Stimulated activated effector memory CD8-positive, alpha-beta T cell treated with anti-CD3 and anti-CD28 coated beads, Interleukin-12 subunit alpha, Interleukin-12 subunit beta, amount 100 ng/mL, for 72 hours (primary cell): ENCODE data around the gene CNMD.

ENCODE experiments used
- ATAC-seq: fragments of 150-1000 bp; cut with Tn5 transposase; 2 replicates; pipeline ENCODE4 v1.10.0; 2021
- DNase-seq, 2 donors: peaks; one replicate each; pipeline ENCODE4 v3.0.0; 2021 to 2022; ENCODE audit warnings: low spot score in 2 of 2
- H3K27ac Mint-ChIP-seq: one replicate; pipeline ENCODE4 v1.8.0; 2022; ENCODE audit warnings: mild to moderate bottlenecking, mixed read lengths
- H3K36me3 Mint-ChIP-seq: one replicate; pipeline ENCODE4 v1.8.0; 2022; ENCODE audit warnings: mild to moderate bottlenecking, mixed read lengths
- H3K4me1 Mint-ChIP-seq: one replicate; pipeline ENCODE4 v1.8.0; 2022; ENCODE audit warnings: mixed read lengths
- H3K4me3 Mint-ChIP-seq: one replicate; pipeline ENCODE4 v1.8.0; 2022; ENCODE audit warnings: mild to moderate bottlenecking, mixed read lengths
- H3K9me3 Mint-ChIP-seq: one replicate; pipeline ENCODE4 v1.8.0; 2022; ENCODE audit warnings: mixed read lengths

Gene CNMD

DNA sequence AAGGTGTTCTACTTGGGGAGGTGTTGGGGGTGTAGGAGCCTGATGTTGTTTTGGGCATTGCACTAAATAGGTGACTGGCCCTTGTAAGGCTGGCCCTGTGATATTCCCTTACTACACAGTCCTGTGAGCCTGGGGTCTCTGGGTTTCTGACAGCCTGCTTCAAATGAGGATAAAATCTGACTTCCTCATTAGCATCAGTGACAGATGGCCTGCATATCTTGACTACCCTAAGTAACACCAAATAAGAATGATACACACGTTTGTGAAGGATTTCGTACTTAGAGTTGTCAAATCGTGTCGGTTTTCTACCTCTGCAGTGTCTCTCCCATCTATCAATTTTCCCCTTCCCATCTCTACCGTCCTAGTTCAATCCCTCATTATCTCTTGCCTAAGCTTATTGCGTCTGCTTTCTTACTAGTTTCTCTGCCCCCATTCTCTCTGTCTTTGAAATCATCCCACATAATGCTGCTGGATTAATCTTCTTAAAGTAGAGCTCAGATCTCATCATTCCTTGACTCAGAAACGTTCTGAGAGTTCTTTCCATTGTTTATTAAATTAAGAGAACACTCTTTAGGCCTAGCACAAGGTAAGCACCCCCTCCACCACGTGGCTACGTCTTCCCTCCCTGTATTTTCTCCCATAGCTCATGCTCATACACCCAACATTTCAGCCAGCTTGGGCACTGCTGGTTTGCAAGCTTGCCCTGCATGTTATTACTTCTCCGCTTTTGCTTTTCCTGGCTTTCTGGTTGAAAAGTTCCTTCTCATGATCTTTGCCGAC, 26.2 kb upstream of the CNMD start:
- no peaks in the 10 kb centered on the region for H3K4me1 Mint-ChIP-seq
- H3K27ac Mint-ChIP-seq, result no peak overlapping the region
- H3K9me3 Mint-ChIP-seq, result no peaks in the 10 kb centered on the region
- ATAC-seq, result no peak
- no peak for DNase-seq
- H3K36me3 Mint-ChIP-seq, result no peaks in the 10 kb centered on the region
- no peak overlapping the region for H3K4me3 Mint-ChIP-seq

DNA sequence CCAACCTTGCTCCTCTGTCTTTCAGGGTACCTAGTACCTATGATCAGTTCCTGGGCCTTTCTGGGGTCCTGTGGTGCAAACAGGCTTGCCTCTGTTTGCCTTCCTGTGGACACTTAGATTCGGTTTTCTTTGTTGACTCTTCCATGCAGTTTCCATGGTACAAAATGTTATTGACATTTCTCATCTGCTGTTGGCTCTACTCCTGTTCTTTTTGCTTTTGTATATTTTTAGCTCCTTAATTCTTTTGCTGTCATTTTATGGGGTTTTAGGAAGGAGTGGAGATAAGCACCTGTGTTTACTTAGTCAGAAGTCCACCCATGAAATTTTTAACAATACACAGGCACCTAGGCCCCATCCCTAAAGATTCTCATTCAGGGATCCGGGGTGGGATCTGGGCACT, 20.5 kb upstream of the CNMD start:
- no peak for DNase-seq
- ATAC-seq, result no peak
- H3K9me3 Mint-ChIP-seq, result no peaks in the 10 kb centered on the region
- no peaks in the 10 kb centered on the region for H3K36me3 Mint-ChIP-seq
- H3K4me1 Mint-ChIP-seq, result no peaks in the 10 kb centered on the region
- H3K27ac Mint-ChIP-seq, result no peak overlapping the region
- H3K4me3 Mint-ChIP-seq, result no peak overlapping the region

DNA sequence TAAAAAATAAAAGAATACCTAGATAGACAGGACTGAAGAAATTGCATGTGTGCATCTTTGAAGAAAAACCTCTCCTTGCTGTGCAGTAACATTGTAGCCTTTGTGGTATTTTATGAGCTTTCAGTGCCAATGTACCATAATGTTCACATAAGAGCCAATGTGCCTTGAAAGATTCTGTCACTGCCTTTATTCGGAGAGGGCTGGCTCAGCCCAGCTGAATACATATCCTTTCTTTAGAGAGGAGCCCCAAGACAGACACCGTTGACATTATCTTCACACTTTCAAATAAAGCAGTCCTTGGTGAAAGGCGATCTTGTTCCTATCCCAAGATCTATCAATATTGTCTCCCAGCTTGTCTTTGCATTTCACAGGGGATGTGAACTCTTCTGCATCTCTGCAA, 18.5 kb upstream of the CNMD start:
- no peaks in the 10 kb centered on the region for H3K4me1 Mint-ChIP-seq
- no peak for ATAC-seq
- no peaks in the 10 kb centered on the region for H3K9me3 Mint-ChIP-seq
- H3K4me3 Mint-ChIP-seq, result no peak overlapping the region
- H3K27ac Mint-ChIP-seq, result no peak overlapping the region
- no peaks in the 10 kb centered on the region for H3K36me3 Mint-ChIP-seq
- no peak for DNase-seq

DNA sequence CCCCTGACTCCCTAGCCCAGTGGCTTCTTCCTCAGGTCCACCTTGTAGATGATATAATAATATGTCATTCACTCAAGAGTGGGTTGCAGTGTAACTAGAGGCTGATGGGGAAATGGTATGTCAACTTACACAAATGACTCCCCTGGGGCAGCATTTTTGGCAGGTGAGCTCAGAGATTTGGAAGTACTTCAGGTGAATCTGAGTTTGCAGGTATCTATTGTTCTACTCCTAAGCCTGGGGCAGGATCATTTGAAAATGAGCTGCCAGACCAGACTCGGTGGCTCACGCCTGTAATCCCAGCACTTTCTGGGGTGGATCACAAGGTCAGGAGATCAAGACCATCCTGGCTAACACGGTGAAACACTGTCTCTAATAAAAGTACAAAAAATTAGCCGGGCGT, 11.6 kb upstream of the CNMD start:
- no peak overlapping the region for H3K4me3 Mint-ChIP-seq
- H3K9me3 Mint-ChIP-seq, result no peaks in the 10 kb centered on the region
- ATAC-seq (no peak), DNase-seq (no peak)
- H3K27ac Mint-ChIP-seq, result no peak overlapping the region
- H3K4me1 Mint-ChIP-seq, result no peaks in the 10 kb centered on the region
- H3K36me3 Mint-ChIP-seq, result no peaks in the 10 kb centered on the region

DNA sequence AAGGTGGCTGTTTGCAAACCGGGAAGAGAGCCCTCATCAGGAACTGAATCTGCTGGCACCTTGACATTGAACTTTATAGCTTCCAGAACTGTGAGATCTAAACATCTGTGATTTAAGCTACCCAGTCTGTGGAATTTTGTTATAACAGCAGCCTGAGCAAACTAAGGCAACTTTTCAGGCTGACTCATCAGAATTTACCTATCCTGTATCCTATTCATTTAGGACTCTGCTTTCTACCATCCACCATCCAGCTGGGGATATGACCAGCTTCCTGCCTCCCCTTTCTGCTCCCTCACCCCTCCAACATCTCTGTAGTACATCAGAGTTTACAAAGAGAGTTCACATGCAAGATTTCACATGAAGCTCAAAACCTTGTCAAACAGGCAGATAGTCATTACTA, 11.1 kb upstream of the CNMD start:
- ATAC-seq (no peak), DNase-seq (no peak)
- no peak overlapping the region for H3K4me3 Mint-ChIP-seq
- H3K27ac Mint-ChIP-seq, result no peak overlapping the region
- H3K36me3 Mint-ChIP-seq, result no peaks in the 10 kb centered on the region
- no peaks in the 10 kb centered on the region for H3K4me1 Mint-ChIP-seq
- H3K9me3 Mint-ChIP-seq, result no peaks in the 10 kb centered on the region

DNA sequence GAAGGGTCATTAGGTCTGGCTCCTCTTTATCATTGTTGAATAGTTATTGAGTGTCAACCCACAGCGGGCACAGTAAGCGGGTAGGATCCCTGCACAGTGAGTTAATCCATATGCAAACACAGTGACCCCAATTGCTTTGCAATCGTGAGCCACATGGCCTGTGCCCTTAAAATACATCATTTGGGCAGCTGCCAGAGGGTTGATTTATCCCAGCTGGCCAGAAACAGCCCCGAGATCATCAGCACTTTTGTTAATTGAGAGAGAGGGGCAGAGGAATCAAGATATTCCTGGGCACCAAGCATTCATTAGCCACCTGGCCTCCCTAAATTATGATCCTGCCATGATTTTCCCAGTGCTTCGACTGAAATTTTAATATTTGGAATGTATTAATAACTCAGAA, 9.8 kb upstream of the CNMD start:
- Mint-ChIP-seq H3K36me3 (no peaks in the 10 kb centered on the region), H3K4me3 (no peak overlapping the region), H3K4me1 (no peaks in the 10 kb centered on the region), H3K27ac (no peak overlapping the region), H3K9me3 (no peaks in the 10 kb centered on the region)
- no peak for DNase-seq
- ATAC-seq, result no peak

DNA sequence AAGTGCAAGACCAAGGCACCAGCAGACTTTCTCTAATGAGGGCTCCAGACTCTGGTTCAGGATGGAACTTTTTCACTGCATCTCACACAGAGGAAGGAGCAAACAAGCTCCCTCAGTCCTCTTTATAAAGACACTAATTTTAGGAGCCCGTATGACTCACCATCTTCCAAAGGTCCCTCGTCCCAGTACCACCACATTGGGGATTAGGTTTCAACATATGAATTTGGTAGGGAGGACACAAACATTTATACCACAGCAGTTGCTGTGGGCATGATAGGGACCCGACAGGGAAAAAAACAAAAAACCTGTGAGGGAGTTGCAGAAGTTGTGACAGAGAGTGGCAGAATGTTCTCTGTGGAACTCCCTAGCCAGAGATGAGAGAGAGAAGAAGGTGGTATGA, 6.5 kb upstream of the CNMD start:
- H3K27ac Mint-ChIP-seq, result no peak overlapping the region
- no peak for ATAC-seq
- H3K36me3 Mint-ChIP-seq, result no peaks in the 10 kb centered on the region

DNA sequence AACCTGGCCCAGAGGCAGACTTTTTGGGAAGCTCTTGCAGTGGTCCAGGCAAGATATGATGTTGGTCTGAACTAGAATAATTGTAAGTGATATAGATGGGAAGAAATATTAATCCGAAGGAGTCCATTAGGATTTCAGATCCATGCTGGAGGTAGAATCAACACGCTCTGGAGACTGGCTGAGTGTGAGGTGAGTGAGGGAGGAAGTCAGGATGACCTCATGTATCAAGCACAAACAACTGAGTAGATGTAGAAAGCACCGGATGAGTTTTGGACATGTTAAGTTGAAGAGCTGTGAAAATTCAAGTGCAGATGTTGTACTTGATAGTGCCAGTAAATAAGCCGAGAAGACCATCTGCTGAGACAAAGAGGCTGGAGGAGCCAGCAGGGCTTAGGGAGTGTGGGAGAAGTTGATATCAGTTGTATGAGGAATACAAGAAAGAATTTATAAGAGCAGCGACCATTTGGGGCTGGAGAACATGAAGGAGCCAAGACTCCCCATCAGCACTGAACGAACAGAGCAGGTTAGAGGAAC, 5.3 kb upstream of the CNMD start:
- no peak overlapping the region for H3K27ac Mint-ChIP-seq
- no peak for DNase-seq
- no peaks in the 10 kb centered on the region for H3K36me3 Mint-ChIP-seq
- peaks cover 1% of the 10 kb centered on the region for H3K4me1 Mint-ChIP-seq
- H3K9me3 Mint-ChIP-seq, result no peaks in the 10 kb centered on the region
- H3K4me3 Mint-ChIP-seq, result no peak overlapping the region
- no peak for ATAC-seq

More for the DNA sequence above, 6.5 kb upstream of the CNMD start:
- DNase-seq, result no peak
- Mint-ChIP-seq H3K4me3 (no peak overlapping the region), H3K9me3 (no peaks in the 10 kb centered on the region), H3K4me1 (no peaks in the 10 kb centered on the region)

DNA sequence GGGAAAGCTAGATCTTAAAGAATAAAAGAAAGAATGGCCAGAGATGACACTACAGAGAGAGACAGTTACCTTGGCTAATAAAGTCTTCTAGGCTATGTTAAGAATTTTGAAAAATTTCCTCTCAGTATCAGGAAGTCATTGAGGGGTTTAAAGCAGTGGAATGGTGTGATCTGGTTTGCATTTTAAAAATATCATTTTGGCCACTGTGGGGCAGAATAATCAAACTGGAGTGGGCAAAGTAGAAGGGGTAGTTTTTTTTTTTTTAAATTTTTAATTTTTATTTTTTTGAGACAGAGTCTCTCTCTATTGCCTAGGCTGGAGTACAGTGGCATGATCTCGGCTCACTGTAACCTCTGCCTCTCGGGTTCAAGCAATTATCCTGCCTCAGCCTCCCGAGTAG, 4.4 kb upstream of the CNMD start:
- peaks cover 6% of the 10 kb centered on the region for H3K4me1 Mint-ChIP-seq
- H3K27ac Mint-ChIP-seq, result no peak overlapping the region
- DNase-seq (no peak), ATAC-seq (no peak)
- H3K4me3 Mint-ChIP-seq, result no peak overlapping the region
- H3K36me3 Mint-ChIP-seq, result no peaks in the 10 kb centered on the region
- no peaks in the 10 kb centered on the region for H3K9me3 Mint-ChIP-seq

DNA sequence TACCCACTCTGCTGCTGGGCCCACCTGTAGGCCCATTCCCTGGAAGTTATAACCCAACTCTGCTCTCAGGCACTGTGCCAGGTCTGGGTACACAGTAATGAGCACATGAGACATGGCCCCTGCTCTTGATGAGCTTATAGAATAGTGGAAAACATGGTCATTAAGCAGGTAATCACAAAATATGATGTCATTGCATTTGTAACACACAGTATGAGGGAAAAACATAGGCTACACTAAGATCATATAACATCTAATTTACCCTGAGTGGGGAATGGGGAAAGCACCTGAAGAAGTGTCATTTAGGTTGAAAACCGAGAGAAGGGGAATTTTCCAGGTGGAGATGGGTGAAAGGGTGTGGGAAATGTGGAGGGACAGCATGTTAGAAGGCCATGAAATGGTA, 3.9 kb upstream of the CNMD start:
- Mint-ChIP-seq H3K4me1 (peaks cover 6% of the 10 kb centered on the region), H3K36me3 (no peaks in the 10 kb centered on the region), H3K27ac (no peak overlapping the region), H3K9me3 (no peaks in the 10 kb centered on the region), H3K4me3 (no peak overlapping the region)
- DNase-seq (no peak), ATAC-seq (no peak)

DNA sequence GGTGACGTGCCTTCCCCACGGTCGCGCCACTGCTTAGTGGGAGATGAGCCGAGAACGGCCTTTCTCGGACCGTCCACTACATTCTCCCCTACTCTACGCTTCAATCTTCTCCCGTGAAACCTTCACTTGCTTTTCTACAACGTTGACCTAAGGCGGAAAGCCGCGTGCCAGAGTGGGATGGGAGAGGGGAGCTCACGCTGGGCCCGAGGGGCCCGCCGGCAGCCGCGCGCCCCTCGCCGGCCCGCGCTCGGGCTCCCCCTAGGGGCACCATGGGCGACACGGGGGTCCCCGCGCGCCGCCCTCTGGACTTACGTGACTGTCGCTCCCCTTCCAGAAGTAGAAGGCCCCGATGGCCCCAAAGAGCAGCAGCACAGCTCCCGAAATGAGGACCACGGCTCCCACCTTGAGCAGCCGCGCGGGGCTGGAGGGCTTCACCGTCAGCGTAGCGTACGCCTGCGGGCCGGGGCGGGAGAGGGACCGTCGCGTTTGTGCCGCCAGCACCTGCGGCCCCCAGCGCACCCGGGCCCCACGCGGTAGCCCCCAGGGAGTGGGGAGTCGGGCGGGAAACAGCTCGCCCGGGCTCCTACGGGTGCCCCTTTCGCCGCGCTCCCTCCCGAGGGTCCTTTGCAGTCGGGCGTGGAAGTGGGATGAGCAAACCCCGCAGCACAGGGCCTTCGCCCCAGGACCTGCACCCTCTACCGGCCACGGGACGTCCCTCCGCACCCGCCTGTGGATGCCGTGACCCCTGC, 727 bp downstream of the CNMD start:
- Mint-ChIP-seq H3K4me3 (no peak overlapping the region), H3K27ac (no peak overlapping the region), H3K9me3 (no peaks in the 10 kb centered on the region), H3K4me1 (peaks cover 6% of the 10 kb centered on the region), H3K36me3 (no peaks in the 10 kb centered on the region)
- DNase-seq (peak in 1 of 2 donors; percentile 51), ATAC-seq (peak; percentile 36)

DNA sequence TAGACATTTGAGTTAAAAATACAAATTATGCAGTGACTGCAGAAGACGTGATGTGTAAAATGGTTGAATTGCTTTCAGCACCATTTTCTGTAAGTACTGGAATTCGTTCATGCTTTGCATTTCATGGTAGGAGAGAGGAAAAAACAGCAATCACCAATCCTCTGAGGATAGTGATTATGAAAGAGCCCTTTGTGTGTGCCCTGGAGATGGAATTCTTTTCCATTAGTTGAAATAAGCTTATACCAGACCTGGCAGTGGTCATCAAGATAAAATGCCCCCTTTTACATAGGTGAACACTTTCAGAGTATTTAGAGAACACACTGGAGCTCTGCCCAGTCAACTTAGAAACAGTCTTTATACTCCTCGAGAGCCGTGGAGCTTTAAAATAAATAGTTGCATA, 1.7 kb downstream of the CNMD start:
- no peaks in the 10 kb centered on the region for H3K36me3 Mint-ChIP-seq
- no peaks in the 10 kb centered on the region for H3K9me3 Mint-ChIP-seq
- peaks cover 6% of the 10 kb centered on the region for H3K4me1 Mint-ChIP-seq
- DNase-seq, result no peak
- H3K27ac Mint-ChIP-seq, result no peak overlapping the region
- ATAC-seq, result no peak
- H3K4me3 Mint-ChIP-seq, result no peak overlapping the region

DNA sequence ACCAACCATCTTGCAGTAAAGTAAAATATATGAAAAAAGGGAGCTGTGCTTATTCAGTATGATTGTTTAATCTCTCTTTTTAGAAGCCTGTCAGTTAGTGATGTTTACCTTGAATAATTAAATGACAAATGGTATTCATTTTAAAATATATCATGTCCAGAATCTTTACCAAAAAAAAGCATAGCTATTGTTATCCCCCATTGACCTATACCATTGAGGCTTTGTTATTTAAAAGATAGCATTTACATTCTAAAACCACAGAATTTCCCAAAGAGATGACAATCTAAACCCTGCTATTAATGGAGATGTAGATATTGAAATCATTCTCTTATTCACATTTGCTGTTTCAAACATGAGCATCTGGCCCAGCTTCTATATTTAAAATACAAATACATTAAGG, 2.2 kb downstream of the CNMD start:
- H3K27ac Mint-ChIP-seq, result no peak overlapping the region
- no peak for ATAC-seq
- peaks cover 6% of the 10 kb centered on the region for H3K4me1 Mint-ChIP-seq
- H3K9me3 Mint-ChIP-seq, result no peaks in the 10 kb centered on the region
- DNase-seq, result no peak
- no peak overlapping the region for H3K4me3 Mint-ChIP-seq
- no peaks in the 10 kb centered on the region for H3K36me3 Mint-ChIP-seq

DNA sequence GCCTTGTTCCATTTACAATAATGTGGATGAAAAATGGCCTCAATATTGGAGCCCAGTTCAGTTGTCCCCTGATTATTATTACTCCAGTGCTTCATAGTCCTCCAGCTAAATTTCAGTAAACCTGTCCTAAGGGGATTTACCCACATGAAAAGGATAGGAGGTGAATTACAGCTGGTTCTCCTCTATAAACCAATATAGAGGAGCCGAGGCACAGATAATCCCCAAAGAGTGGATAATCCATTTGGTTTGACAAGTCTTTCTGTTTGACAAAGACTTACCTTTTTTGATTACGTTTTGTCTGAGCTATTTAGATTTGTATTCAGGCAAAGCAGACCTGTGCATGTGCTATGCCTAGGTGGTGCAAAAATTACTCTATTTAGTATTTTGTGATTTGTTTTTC, 2.7 kb downstream of the CNMD start:
- ATAC-seq (no peak), DNase-seq (no peak)
- Mint-ChIP-seq H3K4me3 (no peak overlapping the region), H3K4me1 (peaks cover 6% of the 10 kb centered on the region), H3K36me3 (no peaks in the 10 kb centered on the region), H3K9me3 (no peaks in the 10 kb centered on the region), H3K27ac (no peak overlapping the region)

DNA sequence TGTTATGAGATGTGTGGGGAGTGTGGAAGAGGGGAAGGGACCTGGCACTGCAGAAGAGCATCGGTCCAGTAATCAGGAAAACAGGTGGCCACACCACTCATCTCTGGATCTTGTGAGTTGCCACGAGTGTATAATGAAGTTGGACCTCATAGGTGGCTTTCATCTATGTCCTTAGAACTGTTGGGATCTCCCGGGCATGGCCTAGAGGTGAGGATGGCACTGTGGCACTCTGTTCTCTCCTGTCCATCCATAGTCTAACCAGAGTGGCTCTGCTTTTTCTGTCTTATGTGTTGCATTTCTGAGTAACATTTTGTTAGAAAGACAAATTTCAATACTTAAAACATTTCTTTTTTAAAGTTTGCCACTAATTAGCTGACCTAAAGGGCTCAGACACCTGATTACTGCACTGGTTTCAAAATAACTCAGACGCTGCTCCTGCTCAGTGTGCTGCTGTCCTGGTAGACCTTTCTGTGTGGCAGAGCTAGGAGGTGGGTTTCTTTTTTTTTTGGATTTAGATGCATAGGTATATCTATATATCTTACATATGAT, 5.5 kb downstream of the CNMD start:
- Mint-ChIP-seq H3K9me3 (no peaks in the 10 kb centered on the region), H3K4me1 (no peaks in the 10 kb centered on the region), H3K27ac (no peak overlapping the region), H3K36me3 (no peaks in the 10 kb centered on the region), H3K4me3 (no peak overlapping the region)
- DNase-seq (no peak), ATAC-seq (peak; percentile 46)

DNA sequence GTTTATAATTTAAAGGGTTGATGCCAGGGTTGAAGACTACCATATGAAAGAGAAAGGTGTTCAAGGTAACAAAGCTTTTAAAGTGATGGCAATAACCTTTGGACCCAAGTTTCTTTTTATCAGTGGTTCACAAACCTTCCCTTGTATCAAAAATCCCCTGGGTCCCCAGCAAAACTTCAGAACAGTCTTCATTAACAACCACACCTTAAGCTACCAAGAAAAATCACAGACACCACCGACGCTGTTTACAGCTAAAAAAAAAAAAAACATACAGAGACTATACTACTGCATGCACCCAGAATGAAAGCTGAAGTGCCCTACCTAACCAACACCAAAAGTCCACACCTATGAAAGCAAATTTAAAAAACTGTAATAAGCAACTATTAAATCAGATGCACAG, 13.4 kb downstream of the CNMD start:
- Mint-ChIP-seq H3K27ac (no peak overlapping the region), H3K4me3 (no peak overlapping the region), H3K36me3 (no peaks in the 10 kb centered on the region), H3K4me1 (no peaks in the 10 kb centered on the region), H3K9me3 (no peaks in the 10 kb centered on the region)
- DNase-seq, result no peak
- no peak for ATAC-seq
